ENCODE results near the gene SNRNP70. TPM values are rescaled to one million over a fixed set of nuclear protein-coding genes. Genes with fewer than 3 reads are reported as not detected.
"Not testable (repeated sequence)": the region's sequence is repeated elsewhere in the genome, so short reads cannot be mapped to it uniquely, and the experiment has no call there.

Gene SNRNP70
- total RNA-seq, result 393 to 413 TPM (median 403 TPM) in 3 replicates

GRCh38 chr19:49085020-49085867 is at the start of gene SNRNP70:
SNRNP70 (plus strand) TSS chr19:49085451; CDS start chr19:49086415, 964 bp downstream.
- no peaks in the 10 kb centered on the region for H3K9me3 Mint-ChIP-seq
- H3K27ac Mint-ChIP-seq, result peak within 1 kb of the TSS; percentile 97
- peaks cover 15% of the 10 kb centered on the region for H3K36me3 Mint-ChIP-seq
- H3K4me1 Mint-ChIP-seq, result peaks cover 18% of the 10 kb centered on the region
- peak; percentile 100 for DNase-seq (ENCODE audit: low spot score in 2 of 2, unreplicated experiment in 2 of 2)
- no peak for TF ChIP-seq CTCF (IDR thresholded peaks at IDR 0.05; ENCODE audit: unreplicated experiment)
- peaks cover 6% of the 10 kb centered on the region for H3K27me3 Mint-ChIP-seq (ENCODE audit: low read depth)
- H3K4me3 Mint-ChIP-seq, result peak within 1 kb of the TSS; percentile 97

- TF ChIP-seq CTCF (IDR thresholded peaks at IDR 0.05; ENCODE audit: unreplicated experiment), result peak; percentile 54
- H3K4me1 Mint-ChIP-seq; H3K27ac Mint-ChIP-seq; H3K4me3 Mint-ChIP-seq; H3K9me3 Mint-ChIP-seq; H3K36me3 Mint-ChIP-seq; H3K27me3 Mint-ChIP-seq (ENCODE audit: low read depth); DNase-seq (ENCODE audit: low spot score in 2 of 2, unreplicated experiment in 2 of 2): not testable (repeated sequence)
Measured at GRCh38 chr19:49036815-49037214, 48.4 kb upstream of the SNRNP70 start, which contains the start of gene CGB1. CGB1 (minus strand) TSS chr19:49036895; CDS start chr19:49036711, 184 bp downstream.

- DNase-seq (ENCODE audit: low spot score in 2 of 2, unreplicated experiment in 2 of 2); H3K9me3 Mint-ChIP-seq; H3K27ac Mint-ChIP-seq; H3K4me3 Mint-ChIP-seq; H3K4me1 Mint-ChIP-seq; H3K36me3 Mint-ChIP-seq; H3K27me3 Mint-ChIP-seq (ENCODE audit: low read depth): not testable (repeated sequence)
Measured at GRCh38 chr19:49038111-49038510, 47.1 kb upstream of the SNRNP70 start.

- not testable (repeated sequence) for DNase-seq (ENCODE audit: low spot score in 2 of 2, unreplicated experiment in 2 of 2); H3K9me3 Mint-ChIP-seq; H3K27me3 Mint-ChIP-seq (ENCODE audit: low read depth); H3K4me1 Mint-ChIP-seq; H3K36me3 Mint-ChIP-seq; H3K4me3 Mint-ChIP-seq; H3K27ac Mint-ChIP-seq
Measured at GRCh38 chr19:49038557-49039276, 46.5 kb upstream of the SNRNP70 start.

- H3K9me3 Mint-ChIP-seq; H3K4me3 Mint-ChIP-seq; H3K27ac Mint-ChIP-seq; H3K27me3 Mint-ChIP-seq (ENCODE audit: low read depth); H3K36me3 Mint-ChIP-seq; DNase-seq (ENCODE audit: low spot score in 2 of 2, unreplicated experiment in 2 of 2); H3K4me1 Mint-ChIP-seq: not testable (repeated sequence)
Measured at GRCh38 chr19:49039736-49040135, 45.5 kb upstream of the SNRNP70 start.

GRCh38 chr19:49042177-49042576 is 43.1 kb upstream of the SNRNP70 start:
- H3K9me3 Mint-ChIP-seq, result no peaks in the 10 kb centered on the region
- no peak for DNase-seq (ENCODE audit: low spot score in 2 of 2, unreplicated experiment in 2 of 2)
- H3K4me3 Mint-ChIP-seq, result no peak overlapping the region
- no peaks in the 10 kb centered on the region for H3K4me1 Mint-ChIP-seq
- H3K27ac Mint-ChIP-seq, result no peak overlapping the region
- H3K36me3 Mint-ChIP-seq, result no peaks in the 10 kb centered on the region
- peaks cover 2% of the 10 kb centered on the region for H3K27me3 Mint-ChIP-seq (ENCODE audit: low read depth)
- TF ChIP-seq CTCF (IDR thresholded peaks at IDR 0.05; ENCODE audit: unreplicated experiment), result no peak

- not testable (repeated sequence) for H3K27me3 Mint-ChIP-seq (ENCODE audit: low read depth); H3K36me3 Mint-ChIP-seq; H3K4me1 Mint-ChIP-seq; H3K4me3 Mint-ChIP-seq; H3K9me3 Mint-ChIP-seq; H3K27ac Mint-ChIP-seq; DNase-seq (ENCODE audit: low spot score in 2 of 2, unreplicated experiment in 2 of 2)
Measured at GRCh38 chr19:49042666-49043065, 42.6 kb upstream of the SNRNP70 start.

GRCh38 chr19:49043548-49043947 is 41.7 kb upstream of the SNRNP70 start, which contains the start of gene CGB5:
CGB5 (plus strand) TSS chr19:49043848; CDS start chr19:49044210, 362 bp downstream.
- not testable (repeated sequence) for H3K27ac Mint-ChIP-seq; H3K4me3 Mint-ChIP-seq; DNase-seq (ENCODE audit: low spot score in 2 of 2, unreplicated experiment in 2 of 2); H3K27me3 Mint-ChIP-seq (ENCODE audit: low read depth); H3K4me1 Mint-ChIP-seq; H3K36me3 Mint-ChIP-seq; H3K9me3 Mint-ChIP-seq

- not testable (repeated sequence) for H3K27me3 Mint-ChIP-seq (ENCODE audit: low read depth); H3K27ac Mint-ChIP-seq; H3K9me3 Mint-ChIP-seq; H3K4me1 Mint-ChIP-seq; DNase-seq (ENCODE audit: low spot score in 2 of 2, unreplicated experiment in 2 of 2); H3K36me3 Mint-ChIP-seq; H3K4me3 Mint-ChIP-seq
Measured at GRCh38 chr19:49049011-49049410, 36.2 kb upstream of the SNRNP70 start, which contains the start of gene CGB8. CGB8 (minus strand) TSS chr19:49049111; CDS start chr19:49048739, 372 bp downstream.

GRCh38 chr19:49049834-49050233 is 35.4 kb upstream of the SNRNP70 start:
- not testable (repeated sequence) for H3K9me3 Mint-ChIP-seq; H3K4me3 Mint-ChIP-seq; DNase-seq (ENCODE audit: low spot score in 2 of 2, unreplicated experiment in 2 of 2); H3K4me1 Mint-ChIP-seq; H3K27ac Mint-ChIP-seq; H3K36me3 Mint-ChIP-seq; H3K27me3 Mint-ChIP-seq (ENCODE audit: low read depth)

Measured in mesothelial cell of epicardium (in vitro differentiated cells).